K562 (cell line): ENCODE results near the gene DAPK2. TPM values are rescaled to one million over a fixed set of nuclear protein-coding genes. Genes with fewer than 3 reads are reported as not detected.

ENCODE experiments used
- ARID3B ChIP-seq: fragments of 250-450 bp; sonication (Bioruptor Pico); IDR thresholded peaks from 2 replicates; pipeline ENCODE4 v1.4.0; 2020; ENCODE audit warnings: borderline replicate concordance
- CBX3 ChIP-seq, 2 experiments: IDR thresholded peaks; 1 replicate in 1 of 2; 2 replicates in 1 of 2; pipeline ENCODE4 v1.6.1; 2012; ENCODE audit warnings: inconsistent platforms in 2 of 2, low read length in 2 of 2, borderline replicate concordance in 1 of 2, control low read depth in 1 of 2
- CHD4 ChIP-seq: fragments of 200-600 bp; sonication (generic); IDR thresholded peaks from 3 replicates; pipeline ENCODE4 v1.6.1; 2012; ENCODE audit warnings: low read depth, mild to moderate bottlenecking, mixed read lengths, low read length, inconsistent platforms; ENCODE audit not compliant: insufficient read depth, insufficient replicate concordance, poor library complexity, severe bottlenecking
- DDX20 ChIP-seq: fragments of 450-650 bp; IDR thresholded peaks from 2 replicates; pipeline ENCODE4 v1.6.1; 2016; ENCODE audit warnings: missing genetic modification characterization, low read depth, mild to moderate bottlenecking, missing compliant biosample characterization, moderate library complexity
- E2F5 ChIP-seq: sonication (generic); formaldehyde crosslinking; IDR thresholded peaks from 2 replicates; pipeline ENCODE4 v1.8.0; 2022; ENCODE audit warnings: mild to moderate bottlenecking, missing genetic modification reagents
- ELK1 ChIP-seq: sonication (generic); formaldehyde crosslinking; IDR thresholded peaks from 2 replicates; pipeline ENCODE4 v1.8.1; 2022; ENCODE audit warnings: missing genetic modification reagents
- ETV6 ChIP-seq, 3 experiments: fragments of 150-350 bp in 1 of 3; sonication (generic) in 1 of 3; formaldehyde crosslinking in 1 of 3; IDR thresholded peaks; 2 replicates each; pipeline versions ENCODE4 v1.6.1 to v1.8.0; 2014 to 2022; ENCODE audit warnings: borderline replicate concordance in 2 of 3, low read depth in 2 of 3, antibody characterized with exemption in 1 of 3, low read length in 1 of 3, mild to moderate bottlenecking in 1 of 3, missing genetic modification reagents in 1 of 3
- GMEB1 ChIP-seq: fragments of 250-450 bp; sonication (Bioruptor Pico); IDR thresholded peaks from 2 replicates; pipeline ENCODE4 v1.4.0; 2020; ENCODE audit warnings: mild to moderate bottlenecking
- HCFC1 ChIP-seq: IDR thresholded peaks from 2 replicates; pipeline ENCODE4 v1.6.1; 2012; ENCODE audit warnings: low read depth, low read length, improper control_type of control experiment
- NFIC ChIP-seq: fragments of 450-650 bp; IDR thresholded peaks from 2 replicates; pipeline ENCODE4 v1.6.1; 2017; ENCODE audit warnings: mild to moderate bottlenecking, inconsistent platforms
- PCBP2 ChIP-seq: fragments of 200-400 bp; formaldehyde crosslinking; IDR thresholded peaks from 2 replicates; pipeline ENCODE4 v1.6.1; 2018; ENCODE audit warnings: low read length, low read depth, mild to moderate bottlenecking, moderate library complexity; ENCODE audit not compliant: poor library complexity, severe bottlenecking
- POLR2A ChIP-seq: fragments of 450-650 bp; conservative IDR thresholded peaks from 2 replicates; pipeline ENCODE4 v1.6.1; 2016
- XRCC5 ChIP-seq: fragments of 200-400 bp; formaldehyde crosslinking; IDR thresholded peaks from 2 replicates; pipeline ENCODE4 v1.6.1; 2017; ENCODE audit warnings: low read depth, mild to moderate bottlenecking, low read length
- ZBTB17 ChIP-seq: fragments of 450-650 bp; formaldehyde crosslinking; IDR thresholded peaks from 2 replicates; pipeline ENCODE4 v1.4.0; 2020; ENCODE audit warnings: mild to moderate bottlenecking
- ZKSCAN3 ChIP-seq: fragments of 250-450 bp; sonication (Bioruptor Pico); IDR thresholded peaks from 2 replicates; pipeline ENCODE4 v1.4.0; 2020
- ZKSCAN8 ChIP-seq: fragments of 200-800 bp; sonication (Bioruptor generic); IDR thresholded peaks from 2 replicates; pipeline ENCODE4 v1.6.1; 2016; ENCODE audit warnings: missing genetic modification characterization, missing compliant biosample characterization
- ZNF449 ChIP-seq: fragments of 250-450 bp; sonication (Bioruptor Pico); IDR thresholded peaks from 2 replicates; pipeline ENCODE4 v1.8.0; 2022; ENCODE audit warnings: moderate library complexity, mild to moderate bottlenecking, inconsistent platforms
- ZNF507 ChIP-seq: conservative IDR thresholded peaks from 2 replicates; pipeline ENCODE4 v1.6.1; 2017; ENCODE audit warnings: missing genetic modification characterization, missing compliant biosample characterization
- ZNF644 ChIP-seq: fragments of 200-800 bp; sonication (Bioruptor generic); IDR thresholded peaks from 2 replicates; pipeline ENCODE4 v1.6.1; 2016; ENCODE audit warnings: low read depth, missing genetic modification characterization, missing compliant biosample characterization
- polyA plus RNA-seq, 8 experiments: library from polyadenylated mRNA; depleted of rRNA in 4 of 8; stranded (reverse) in 5 of 8; unstranded in 3 of 8; fragments of >200 nt; fragmentation: Nextera tagmentation in 2 of 8; fragmentation: Illumina TruSeq in 1 of 8; extraction: Ambion mirVana in 2 of 8; extraction: Trizol in 1 of 8; gene quantifications; 2 replicates each; pipeline versions ENCODE4 v1.2.1 to v1.2.3, GENCODE V29; 2011 to 2014; ENCODE audit warnings: inconsistent platforms in 1 of 8, missing spikeins in 1 of 8
- total RNA-seq, 7 experiments: library from RNA; depleted of rRNA in 6 of 7; stranded (reverse); fragments of >200 nt in 6 of 7; fragmentation: Illumina TruSeq in 2 of 7; extraction: Trizol in 2 of 7; gene quantifications; 2 replicates each; pipeline versions ENCODE4 v1.2.1 to v1.2.3, GENCODE V29; 2011 to 2021; ENCODE audit warnings: low replicate concordance in 1 of 7

Gene DAPK2
- total and polyA plus RNA-seq, 9 of the 15 experiments (the other 6 are each of a cell fraction or from before 2014, with no cell fraction given) = 0.14 to 5.2 (median 2.2) TPM

GRCh38 chr15:63891079-63891767 lies 155.1 kb downstream of the DAPK2 start (continued):
- no peak for TF ChIP-seq PCBP2
- TF ChIP-seq ARID3B (CRISPR knock-in tag) = no peak
- TF ChIP-seq ETV6 (IDR thresholded peaks at IDR 0.05; ENCODE audit: borderline replicate concordance in 1 of 2, low read depth in 2 of 2, low read length in 1 of 2) = no peak
- TF ChIP-seq ETV6 (CRISPR knock-in tag; IDR thresholded peaks at IDR 0.05; ENCODE audit: borderline replicate concordance) = no peak
- no peak for TF ChIP-seq HCFC1
- no peak for TF ChIP-seq ZKSCAN8 (CRISPR knock-in tag)
- TF ChIP-seq POLR2A = no peak
- TF ChIP-seq ZKSCAN3 (CRISPR knock-in tag) = no peak
- no peak for TF ChIP-seq ZNF507 (tag)
- TF ChIP-seq E2F5 (CRISPR knock-in tag) = no peak
- TF ChIP-seq CHD4 = no peak
- TF ChIP-seq CBX3 (IDR thresholded peaks at IDR 0.05; ENCODE audit: borderline replicate concordance in 1 of 2, low read length in 2 of 2) = no peak
- TF ChIP-seq XRCC5 = peak; percentile 49; the same call in 1 of the 2 replicates
- TF ChIP-seq GMEB1 (CRISPR knock-in tag) = no peak
- TF ChIP-seq ZNF644 (tag) = peak; percentile 79; the same call in 1 of the 2 replicates
- TF ChIP-seq NFIC = 0 out of 2 replicates have a peak, but pooled peaks have one; percentile 23
- no peak for TF ChIP-seq ZNF449
- TF ChIP-seq ZBTB17 (CRISPR knock-in tag) = 0 out of 2 replicates have a peak, but pooled peaks have one; percentile 28
- no peak for TF ChIP-seq ELK1 (CRISPR knock-in tag)
- no peak for TF ChIP-seq DDX20 (tag)
